Fibroblast of the aortic adventitia (primary cell): ENCODE results near the gene SASH1. TPM values are rescaled to one million over a fixed set of nuclear protein-coding genes. Genes with fewer than 3 reads are reported as not detected.
A peak's percentile ranks its signal among the peaks of the same experiment; 100 is the strongest.

Experiments used
- DNase-seq: peaks from one replicate; pipeline ENCODE4 v3.0.0-alpha.2; 2010; ENCODE audit warnings: low read depth
- H3K4me3 ChIP-seq: 2 replicates; pipeline ENCODE4 v1.5.1; 2011; ENCODE audit warnings: low read depth, mild to moderate bottlenecking, control low read depth, low read length, moderate library complexity
- CTCF ChIP-seq: IDR thresholded peaks from 2 replicates; pipeline ENCODE4 v1.5.1; 2011; ENCODE audit warnings: mild to moderate bottlenecking, low read length, control low read depth, inconsistent platforms; ENCODE audit not compliant: insufficient read depth
- total RNA-seq: library from RNA; depleted of rRNA; stranded (reverse); fragments of >200 nt; gene quantifications from 2 replicates; pipeline ENCODE4 v1.2.3, GENCODE V29; 2012; ENCODE audit warnings: low replicate concordance

SASH1 gene
- total RNA-seq, 1 donor = 59.5 TPM

- peak; percentile 100 for DNase-seq
- no peak overlapping the region for H3K4me3 ChIP-seq
- TF ChIP-seq CTCF = no peak
These were observed 158.5 kb downstream of the SASH1 start for GRCh38 chr6:148501178-148501590.

- no peak for TF ChIP-seq CTCF
- DNase-seq = peak; percentile 85
- H3K4me3 ChIP-seq = no peak overlapping the region
These were observed 159.6 kb downstream of the SASH1 start for GRCh38 chr6:148502083-148502772.

- no peak for DNase-seq
- no peak overlapping the region for H3K4me3 ChIP-seq
- TF ChIP-seq CTCF = no peak
These were observed 160.1 kb downstream of the SASH1 start for GRCh38 chr6:148502773-148503135.

- TF ChIP-seq CTCF = no peak
- no peak for DNase-seq
These were observed 161.1 kb downstream of the SASH1 start for GRCh38 chr6:148503703-148504102.

GRCh38 chr6:148507774-148508173 lies 165.1 kb downstream of the SASH1 start:
- H3K4me3 ChIP-seq = peak overlapping the region; percentile 82
- DNase-seq = peak; percentile 54
- no peak for TF ChIP-seq CTCF

More at GRCh38 chr6:148503703-148504102, 161.1 kb downstream of the SASH1 start:
- no peak overlapping the region for H3K4me3 ChIP-seq

- peak overlapping the region; percentile 82 for H3K4me3 ChIP-seq
- DNase-seq = peak; percentile 81
- peak; percentile 35 for TF ChIP-seq CTCF
These were observed 165.9 kb downstream of the SASH1 start for GRCh38 chr6:148508401-148509041.
